Sigmoid colon (tissue), 7 donors: ENCODE measurements around the gene ZNF525. TPM values are rescaled to one million over a fixed set of nuclear protein-coding genes. Genes with fewer than 3 reads are reported as not detected.

Experiments
- DNase-seq: peaks from one replicate; pipeline ENCODE4 v3.0.0-alpha.2; 2019
- H3K27ac ChIP-seq, 4 donors: fragments of 200-600 bp; sonication (generic); one replicate each; pipeline ENCODE4 v1.5.1; 2016 to 2019; ENCODE audit warnings: mild to moderate bottlenecking in 1 of 4
- H3K27me3 ChIP-seq, 3 donors: fragments of 200-600 bp; sonication (generic); one replicate each; pipeline ENCODE4 v1.5.1; 2019; ENCODE audit warnings: mild to moderate bottlenecking in 1 of 3
- H3K36me3 ChIP-seq, 4 donors: fragments of 200-600 bp; sonication (generic); one replicate each; pipeline ENCODE4 v1.5.1; 2016 to 2019
- H3K4me1 ChIP-seq, 4 donors: fragments of 200-600 bp; sonication (generic); one replicate each; pipeline ENCODE4 v1.5.1; 2017 to 2019
- H3K4me3 ChIP-seq, 4 donors: fragments of 200-600 bp; sonication (generic); one replicate each; pipeline ENCODE4 v1.5.1; 2017 to 2019; ENCODE audit warnings: mild to moderate bottlenecking in 2 of 4, moderate library complexity in 1 of 4
- H3K9me3 ChIP-seq, 4 donors: fragments of 200-600 bp in 3 of 4; sonication (generic) in 3 of 4; one replicate each; pipeline versions ENCODE4 v1.5.1 to v1.6.1; 2013 to 2019
- CTCF ChIP-seq, 4 experiments: fragments of 450-650 bp in 3 of 4; fragments of 200-600 bp in 1 of 4; IDR thresholded peaks; one replicate each; pipeline ENCODE4 v1.5.1; 2016 to 2019; ENCODE audit warnings: antibody characterized with exemption in 4 of 4, mild to moderate bottlenecking in 3 of 4, moderate library complexity in 2 of 4
- EP300 ChIP-seq, 4 donors: sonication (generic); formaldehyde crosslinking; IDR thresholded peaks; one replicate each; pipeline ENCODE4 v1.6.1; 2017; ENCODE audit warnings: antibody characterized with exemption in 4 of 4
- POLR2A ChIP-seq, 2 donors: fragments of 450-650 bp; IDR thresholded peaks; one replicate each; pipeline ENCODE4 v1.6.1; 2016; ENCODE audit warnings: antibody characterized with exemption in 2 of 2, mild to moderate bottlenecking in 2 of 2, moderate library complexity in 2 of 2
- POLR2AphosphoS5 ChIP-seq, 4 donors: sonication (generic); formaldehyde crosslinking; IDR thresholded peaks; one replicate each; pipeline ENCODE4 v1.6.1; 2017; ENCODE audit warnings: antibody characterized with exemption in 4 of 4
- WGBS, 2 donors: extraction: QIAGEN DNeasy Blood & Tissue Kit; methylation state at CpG; one replicate each; pipeline ENCODE4 v1.1.7; 2013; 5-methylcytosine and 5-hydroxymethylcytosine counted together
- intact Hi-C: fragments of 100-400 bp; cut with DNase I; formaldehyde crosslinking; loops from one replicate; pipeline ENCODE4 v1.15.1; 2023
- polyA plus RNA-seq, 3 donors: library from polyadenylated mRNA; stranded (reverse); fragments of 200-250 nt; gene quantifications; one replicate each; pipeline ENCODE4 v1.2.3, GENCODE V29; 2013
- total RNA-seq, 4 donors: library from RNA; depleted of rRNA; stranded (reverse); fragments of >200 nt; gene quantifications; one replicate each; pipeline ENCODE4 v1.1.0, GENCODE V29; 2016
- donor health status: healthy with polysubstance abuse.
- donor health status: Bipolar disorder and iron deficiency.
- donor health status: healthy.

The ZNF525 gene
- total RNA-seq: 1 to 10 TPM; 6.3 to 8.3 (median 7.0) TPM
- 10 to 100 TPM in 1 of 3 donors, 1 to 10 TPM in 2; 1.4 to 10.8 (median 7.0) TPM for polyA plus RNA-seq

GRCh38 chr19:53365134-53365898, at the start of gene ZNF525:
TSS of gene ZNF525 (plus strand) at chr19:53365705. CDS start at chr19:53372282, 6,577 bp downstream.
- peak; percentile 94 for DNase-seq
- Histone ChIP-seq H3K27ac (peak within 1 kb of the TSS; percentile 71 to 84 (median 76)), H3K4me1 (peaks cover 0 to 13% (median 3%) of the 10 kb centered on the region in 4 donors), H3K36me3 (no peaks in the 10 kb centered on the region), H3K27me3 (no peaks in the 10 kb centered on the region), H3K4me3 (peak within 1 kb of the TSS; percentile 59 to 74 (median 67)), H3K9me3 (no peaks in the 10 kb centered on the region)
- 2 to 6% methylated on average over 45 of the region's 45 CpGs for WGBS, 2 donors
- TF ChIP-seq EP300 (IDR thresholded peaks at IDR 0.05): no peak
- TF ChIP-seq POLR2AphosphoS5 (IDR thresholded peaks at IDR 0.05): peak; percentile 44 to 82 (median 77)
- peak; percentile 16 to 53 for TF ChIP-seq POLR2A (IDR thresholded peaks at IDR 0.05)
- TF ChIP-seq CTCF (IDR thresholded peaks at IDR 0.05): peak in 1 of 4 experiments; percentile 16
- intact Hi-C loops: loop anchor here (2.0 to 5.0 kb wide), 3 partner anchors 29 to 168 kb away; partner anchors contain the start of genes ZNF765 and ZNF845

GRCh38 chr19:53328967-53329366, 36.5 kb upstream of the ZNF525 start:
- 31 to 54% methylated on average over 24 of the region's 24 CpGs for WGBS, 2 donors
- DNase-seq: peak; percentile 74
- peak overlapping the region in 2 of 4 donors; percentile 9 to 24 for H3K4me3 ChIP-seq
- peaks cover 0 to 7% (median 5%) of the 10 kb centered on the region in 4 donors for H3K4me1 ChIP-seq
- intact Hi-C loops: loop anchor here (5.0 kb wide), 1 partner anchor 72 kb away; the partner anchor contains the start of gene VN1R2
- H3K36me3 ChIP-seq: no peaks in the 10 kb centered on the region
- no peak overlapping the region for H3K27ac ChIP-seq
- H3K27me3 ChIP-seq: peaks cover 0 to 25% (median 0%) of the 10 kb centered on the region in 3 donors
- TF ChIP-seq EP300 (IDR thresholded peaks at IDR 0.05) (no peak), POLR2A (IDR thresholded peaks at IDR 0.05) (no peak), POLR2AphosphoS5 (IDR thresholded peaks at IDR 0.05) (no peak), CTCF (IDR thresholded peaks at IDR 0.05) (no peak)
- peaks cover 0 to 12% (median under 1%) of the 10 kb centered on the region in 4 donors for H3K9me3 ChIP-seq

- Histone ChIP-seq H3K4me1 (peaks cover 0 to 15% (median 12%) of the 10 kb centered on the region in 4 donors), H3K4me3 (peak overlapping the region in 3 of 4 donors; percentile 60 to 75 (median 72)), H3K36me3 (no peaks in the 10 kb centered on the region), H3K27ac (peak overlapping the region; percentile 80 to 88 (median 82)), H3K9me3 (peaks cover 0 to 12% (median 0%) of the 10 kb centered on the region in 4 donors), H3K27me3 (peaks cover 0 to 15% (median 0%) of the 10 kb centered on the region in 3 donors)
- DNase-seq: no peak
- WGBS, 2 donors: 86% methylated on average over 14 of the region's 14 CpGs
- intact Hi-C loops: loop anchor here (2.0 to 5.0 kb wide), 2 partner anchors 32 to 135 kb away; partner anchors contain the start of gene ZNF525
- TF ChIP-seq POLR2A (IDR thresholded peaks at IDR 0.05) (no peak), EP300 (IDR thresholded peaks at IDR 0.05) (no peak), CTCF (IDR thresholded peaks at IDR 0.05) (no peak), POLR2AphosphoS5 (IDR thresholded peaks at IDR 0.05) (no peak)
Measured at GRCh38 chr19:53332484-53332883, 33.0 kb upstream of the ZNF525 start.

GRCh38 chr19:53333066-53333462, 32.4 kb upstream of the ZNF525 start:
- TF ChIP-seq POLR2A (IDR thresholded peaks at IDR 0.05): no peak
- TF ChIP-seq CTCF (IDR thresholded peaks at IDR 0.05): no peak
- no peak for TF ChIP-seq EP300 (IDR thresholded peaks at IDR 0.05)
- TF ChIP-seq POLR2AphosphoS5 (IDR thresholded peaks at IDR 0.05): no peak
- H3K27ac ChIP-seq: peak overlapping the region; percentile 80 to 88 (median 82)
- peaks cover 0 to 9% (median 0%) of the 10 kb centered on the region in 3 donors for H3K27me3 ChIP-seq
- peaks cover 0 to 15% (median 12%) of the 10 kb centered on the region in 4 donors for H3K4me1 ChIP-seq
- H3K4me3 ChIP-seq: peak overlapping the region; percentile 41 to 75 (median 66)
- intact Hi-C loops: loop anchor here (2.0 to 5.0 kb wide), 2 partner anchors 32 to 136 kb away; partner anchors contain the start of gene ZNF525
- 1 to 2% methylated on average over 14 of the region's 14 CpGs for WGBS, 2 donors
- peaks cover 0 to 12% (median 0%) of the 10 kb centered on the region in 4 donors for H3K9me3 ChIP-seq
- DNase-seq: peak; percentile 82
- H3K36me3 ChIP-seq: peaks cover 0 to 2% (median 0%) of the 10 kb centered on the region in 4 donors
